GM18873 (cell line): ENCODE results near the gene CENPC.

Source experiments
- ATAC-seq: cut with Tn5 transposase; IDR thresholded peaks from one replicate; pipeline ENCODE4 v1.9.1; 2021; ENCODE audit warnings: mild to moderate bottlenecking, moderate library complexity, moderate number of reproducible peaks; ENCODE audit not compliant: unreplicated experiment, low FRiP score

Gene CENPC

DNA sequence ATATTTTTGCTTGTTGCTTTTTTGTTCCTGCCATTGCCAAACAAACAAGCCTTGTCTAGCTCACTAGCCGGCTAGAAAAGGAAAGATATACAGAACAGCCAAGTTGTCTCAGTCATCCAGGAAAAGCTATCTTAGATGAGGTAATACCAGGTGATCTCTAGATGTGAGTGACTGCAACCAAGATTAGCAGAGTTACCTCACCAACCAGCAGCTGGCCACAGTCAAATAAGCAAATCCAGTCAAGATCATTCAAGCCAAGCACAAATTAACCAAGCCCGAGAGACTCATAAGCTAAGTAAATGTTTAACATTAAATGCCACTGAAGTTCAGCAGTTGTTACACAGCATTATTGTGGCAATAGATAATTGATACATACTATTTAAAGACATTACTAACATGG is 108.6 kb downstream of the CENPC start:
- peak; percentile 85 for ATAC-seq

DNA sequence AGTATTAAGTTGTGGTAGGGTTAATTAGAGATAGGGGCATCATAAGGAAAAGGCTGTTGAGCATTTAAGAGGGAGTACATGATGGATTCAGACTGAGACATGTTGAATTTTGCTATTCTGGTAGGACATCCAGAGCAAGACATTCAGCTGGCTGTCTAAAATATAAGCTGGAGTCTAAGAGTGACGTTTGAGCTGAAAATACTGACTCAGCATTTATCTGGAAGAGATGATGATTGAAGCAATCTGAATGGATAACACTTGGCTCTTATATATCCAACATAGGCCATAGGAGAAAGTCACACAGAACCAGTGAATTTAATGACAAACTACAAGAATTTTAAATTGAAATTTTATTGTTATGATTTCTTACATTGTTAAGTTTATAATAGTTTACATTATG is 114.3 kb downstream of the CENPC start:
- ATAC-seq: no peak

DNA sequence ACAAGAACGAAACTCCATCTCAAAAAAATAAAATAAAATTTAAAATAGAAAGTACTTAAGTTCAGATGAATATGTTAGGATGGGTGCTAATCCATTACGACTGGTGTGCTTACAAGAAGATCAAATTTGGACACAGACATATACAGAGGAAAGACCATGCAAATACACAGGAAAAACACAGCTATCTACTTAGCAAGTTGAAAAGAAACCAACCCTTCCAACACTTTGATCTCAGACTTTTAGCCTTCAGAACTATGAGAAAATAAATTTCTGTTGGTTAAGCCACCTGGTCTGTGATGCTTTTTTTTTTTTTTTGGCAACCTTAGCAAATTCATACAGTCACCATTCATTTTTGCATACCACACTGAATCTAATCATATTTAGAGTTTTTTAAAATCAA is 116.5 kb downstream of the CENPC start:
- no peak for ATAC-seq
